ENCODE results near the gene CDC20.

Gene CDC20

DNA sequence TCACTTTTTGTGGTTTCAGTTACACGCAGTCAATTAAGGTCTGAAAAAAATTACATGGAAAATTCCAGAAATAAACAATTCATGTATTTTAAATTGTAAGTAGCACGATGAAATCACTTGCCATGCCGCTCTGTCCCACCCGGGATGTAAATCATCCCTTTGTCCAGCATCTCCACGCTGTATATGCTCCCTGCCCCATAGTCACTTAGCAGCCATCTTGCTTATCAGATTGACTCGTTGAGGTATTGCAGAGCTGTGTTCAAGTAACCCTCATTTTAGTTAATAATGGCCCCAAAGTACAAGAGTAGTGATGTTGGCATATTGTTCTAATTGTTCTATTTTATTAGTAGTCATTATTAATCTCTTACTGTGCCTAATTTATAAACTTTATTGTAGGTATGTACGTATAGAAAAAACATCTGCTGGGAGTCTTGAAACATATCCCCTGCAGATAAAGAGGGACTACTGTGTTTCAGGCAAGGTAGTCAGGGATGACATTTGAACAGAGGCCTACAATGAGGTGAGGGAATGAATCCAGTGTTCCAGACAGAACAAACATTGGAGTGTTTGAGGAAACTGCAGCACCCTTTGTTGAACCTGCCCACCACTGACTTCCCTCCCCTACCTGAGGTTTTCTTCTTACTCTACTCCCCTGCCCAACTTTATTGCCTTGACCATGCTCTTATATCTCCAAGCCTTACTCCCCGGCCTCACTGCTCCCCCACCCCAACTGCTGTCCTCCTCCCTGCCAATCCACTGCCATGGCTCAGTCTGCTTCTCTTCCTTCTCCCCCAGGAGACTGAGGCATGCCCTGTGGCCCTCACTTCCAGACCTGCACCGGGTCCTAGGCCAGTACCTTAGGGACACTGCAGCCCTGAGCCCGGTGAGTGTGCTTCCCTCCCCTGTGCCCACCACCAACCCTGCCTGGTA is 7.1 kb upstream of the CDC20 start:
- DNase-seq (ENCODE audit: low spot score): no peak
- TF ChIP-seq, protein P1, sequence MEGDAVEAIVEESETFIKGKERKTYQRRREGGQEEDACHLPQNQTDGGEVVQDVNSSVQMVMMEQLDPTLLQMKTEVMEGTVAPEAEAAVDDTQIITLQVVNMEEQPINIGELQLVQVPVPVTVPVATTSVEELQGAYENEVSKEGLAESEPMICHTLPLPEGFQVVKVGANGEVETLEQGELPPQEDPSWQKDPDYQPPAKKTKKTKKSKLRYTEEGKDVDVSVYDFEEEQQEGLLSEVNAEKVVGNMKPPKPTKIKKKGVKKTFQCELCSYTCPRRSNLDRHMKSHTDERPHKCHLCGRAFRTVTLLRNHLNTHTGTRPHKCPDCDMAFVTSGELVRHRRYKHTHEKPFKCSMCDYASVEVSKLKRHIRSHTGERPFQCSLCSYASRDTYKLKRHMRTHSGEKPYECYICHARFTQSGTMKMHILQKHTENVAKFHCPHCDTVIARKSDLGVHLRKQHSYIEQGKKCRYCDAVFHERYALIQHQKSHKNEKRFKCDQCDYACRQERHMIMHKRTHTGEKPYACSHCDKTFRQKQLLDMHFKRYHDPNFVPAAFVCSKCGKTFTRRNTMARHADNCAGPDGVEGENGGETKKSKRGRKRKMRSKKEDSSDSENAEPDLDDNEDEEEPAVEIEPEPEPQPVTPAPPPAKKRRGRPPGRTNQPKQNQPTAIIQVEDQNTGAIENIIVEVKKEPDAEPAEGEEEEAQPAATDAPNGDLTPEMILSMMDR (IDR thresholded peaks at IDR 0.05; ENCODE audit: extremely low read depth, missing control alignments): no peak

DNA sequence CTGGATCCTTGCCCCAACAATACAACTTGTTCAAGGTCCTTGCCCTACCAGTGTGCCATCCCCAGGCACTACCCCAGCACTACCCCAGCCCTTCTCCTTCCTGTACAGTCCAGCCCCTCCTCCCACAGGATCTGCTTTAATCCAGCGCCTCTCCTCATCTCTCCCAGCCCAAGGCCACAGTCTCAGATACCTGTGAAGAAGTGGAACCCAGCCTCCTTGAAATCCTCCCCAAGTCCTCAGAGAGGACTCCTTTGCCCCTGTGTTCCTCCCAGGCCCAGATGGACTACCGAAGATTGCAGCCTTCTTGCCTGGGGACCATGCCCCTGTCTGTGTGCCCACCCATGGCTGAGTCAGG is 6.5 kb upstream of the CDC20 start:
- TF ChIP-seq, protein P1 (IDR thresholded peaks at IDR 0.05; ENCODE audit: extremely low read depth, missing control alignments): no peak
- no peak for DNase-seq (ENCODE audit: low spot score)

DNA sequence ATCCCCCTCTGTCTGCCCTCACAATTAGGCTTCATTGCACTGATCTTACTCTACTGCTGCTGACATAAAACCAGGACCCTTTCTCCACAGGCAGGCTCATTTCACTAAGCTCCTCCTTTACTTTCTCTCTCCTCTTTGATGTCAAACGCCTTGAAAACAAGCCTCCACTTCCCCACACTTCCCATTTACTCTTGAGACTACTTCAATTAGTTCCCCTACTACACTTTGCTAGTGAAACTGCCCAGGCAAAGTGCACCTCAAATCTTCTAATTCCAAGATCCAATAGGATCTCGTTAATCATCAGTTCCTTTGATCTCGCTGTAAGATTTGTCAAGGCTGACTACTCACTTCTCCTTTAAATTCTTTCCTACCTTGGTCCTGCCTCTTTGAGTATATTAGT is 5.9 kb upstream of the CDC20 start:
- TF ChIP-seq, protein P1 (IDR thresholded peaks at IDR 0.05; ENCODE audit: extremely low read depth, missing control alignments): no peak
- no peak for DNase-seq (ENCODE audit: low spot score)

DNA sequence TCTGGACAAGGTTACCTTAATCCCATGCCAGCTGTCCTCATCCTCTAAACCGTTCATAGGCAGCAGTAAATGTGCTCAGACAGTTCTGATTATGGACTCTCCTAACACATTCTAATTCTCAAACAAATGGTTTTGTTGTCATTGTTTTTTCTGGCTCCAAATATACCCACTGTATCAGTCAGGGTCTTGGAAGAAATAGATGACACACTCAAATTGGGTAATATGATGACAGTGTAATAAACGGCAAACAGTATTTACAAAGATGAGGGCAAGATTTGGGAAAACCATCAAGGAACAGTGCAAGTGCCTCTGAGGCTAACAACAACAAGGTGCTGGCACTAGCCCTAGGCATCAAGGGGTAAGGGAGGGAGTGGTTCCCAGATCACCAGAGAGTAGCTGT is 4.3 kb upstream of the CDC20 start:
- TF ChIP-seq, protein P1 (IDR thresholded peaks at IDR 0.05; ENCODE audit: extremely low read depth, missing control alignments): no peak
- no peak for DNase-seq (ENCODE audit: low spot score)

DNA sequence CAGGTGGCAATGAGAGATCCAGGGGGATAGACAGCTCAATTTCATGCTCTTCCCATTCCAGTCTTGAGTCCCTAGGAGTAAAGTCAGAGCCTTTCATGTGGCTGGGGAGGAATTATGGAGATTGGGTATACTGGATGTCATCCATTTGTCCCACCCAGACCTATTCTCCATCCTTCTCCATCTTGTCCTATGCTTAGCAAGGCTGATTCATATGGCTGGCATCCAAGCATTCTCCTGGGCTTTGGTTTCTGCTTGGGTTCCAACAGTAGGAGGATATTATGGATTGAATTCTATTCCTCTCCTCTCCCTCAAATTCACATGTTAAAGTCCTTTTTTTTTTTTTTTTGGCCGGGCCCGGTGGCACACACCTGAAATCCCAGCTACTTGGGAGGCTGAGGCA is 3.8 kb upstream of the CDC20 start:
- no peak for DNase-seq (ENCODE audit: low spot score)
- TF ChIP-seq, protein P1 (IDR thresholded peaks at IDR 0.05; ENCODE audit: extremely low read depth, missing control alignments): no peak

- TF ChIP-seq, protein P1 (IDR thresholded peaks at IDR 0.05; ENCODE audit: extremely low read depth, missing control alignments): no peak
- no peak for DNase-seq (ENCODE audit: low spot score)
Observed at GRCh38 chr1:43357251-43357650, 1.5 kb upstream of the CDC20 start.

- TF ChIP-seq, protein P1 (IDR thresholded peaks at IDR 0.05; ENCODE audit: extremely low read depth, missing control alignments): peak; percentile 40
- DNase-seq (ENCODE audit: low spot score): peak; percentile 73
Observed at GRCh38 chr1:43358121-43358745, 548 bp upstream of the CDC20 start.
